ENCODE data around the gene CFHR5.

- no peak for TF ChIP-seq CTCF (conservative IDR thresholded peaks at IDR 0.05; ENCODE audit: low read depth in 2 of 2)
- TF ChIP-seq REST (IDR thresholded peaks at IDR 0.05; ENCODE audit: unreplicated experiment): no peak
- no peak for TF ChIP-seq EZH2phosphoT487 (IDR thresholded peaks at IDR 0.05; ENCODE audit: unreplicated experiment)
- TF ChIP-seq CREB1 (CRISPR knock-in tag; IDR thresholded peaks at IDR 0.05; ENCODE audit: low read depth): no peak
- TF ChIP-seq ETS1 (IDR thresholded peaks at IDR 0.05): no peak
- no peak for TF ChIP-seq EZH2 (IDR thresholded peaks at IDR 0.05; ENCODE audit: low read depth, unreplicated experiment)
- no peak for TF ChIP-seq JUNB (IDR thresholded peaks at IDR 0.05; ENCODE audit: unreplicated experiment)
- no peak for TF ChIP-seq POLR2AphosphoS5 (IDR thresholded peaks at IDR 0.05; ENCODE audit: low read depth)
- no peak for TF ChIP-seq ZNF331 (CRISPR knock-in tag; IDR thresholded peaks at IDR 0.05; ENCODE audit: low read depth)
- no peak for TF ChIP-seq STAT1 (IDR thresholded peaks at IDR 0.05; ENCODE audit: unreplicated experiment)
- no peak for TF ChIP-seq ZNF114 (CRISPR knock-in tag; IDR thresholded peaks at IDR 0.05)
- no peak for TF ChIP-seq ZNF462 (CRISPR knock-in tag; IDR thresholded peaks at IDR 0.05)
Observed at GRCh38 chr1:197001828-197002227, 24.5 kb downstream of the CFHR5 start.

All from GM23338 (cell line).